ENCODE measurements around the gene ACSF3.

ACSF3 gene

DNA sequence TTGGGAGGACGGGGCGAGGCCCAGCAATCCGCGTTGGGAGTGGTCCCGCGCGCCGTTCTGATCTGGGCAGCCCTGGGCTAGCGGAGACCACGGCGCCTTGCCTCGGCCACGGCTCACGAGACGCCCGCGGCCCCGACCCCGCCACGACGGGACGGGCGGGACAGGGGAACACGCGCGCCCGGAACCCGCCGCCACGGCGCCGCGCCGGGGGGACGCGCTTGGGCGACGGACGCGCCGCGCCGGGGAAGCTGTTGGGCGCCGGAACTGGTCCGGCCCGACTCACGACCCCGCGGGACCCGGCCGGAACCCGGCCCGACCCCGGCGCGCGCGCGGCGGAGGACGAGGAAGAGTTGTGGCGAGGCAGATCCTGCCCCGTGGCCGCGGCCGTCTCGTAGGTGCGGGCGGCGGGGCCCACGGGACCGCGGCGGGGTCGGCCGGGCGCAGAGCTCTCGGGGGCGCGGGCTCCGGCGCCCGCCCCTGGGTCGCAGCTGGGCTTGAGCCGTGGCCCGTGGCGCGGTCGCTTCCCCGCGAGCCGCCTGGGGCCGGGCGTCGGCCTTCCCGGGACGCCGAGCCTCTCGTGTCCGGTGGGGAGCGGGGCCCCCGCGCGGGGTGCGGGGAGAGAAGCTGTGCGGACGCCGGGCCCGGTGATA, at the start of gene ACSF3:
TSS of gene ACSF3 (plus strand) at position 251 of the 650 bp plus-strand sequence. CDS start 6,830 bp downstream, outside the sequence.
- peak; percentile 47 to 58 (median 49) for DNase-seq (ENCODE audit: low read depth in 3 of 3)

DNA sequence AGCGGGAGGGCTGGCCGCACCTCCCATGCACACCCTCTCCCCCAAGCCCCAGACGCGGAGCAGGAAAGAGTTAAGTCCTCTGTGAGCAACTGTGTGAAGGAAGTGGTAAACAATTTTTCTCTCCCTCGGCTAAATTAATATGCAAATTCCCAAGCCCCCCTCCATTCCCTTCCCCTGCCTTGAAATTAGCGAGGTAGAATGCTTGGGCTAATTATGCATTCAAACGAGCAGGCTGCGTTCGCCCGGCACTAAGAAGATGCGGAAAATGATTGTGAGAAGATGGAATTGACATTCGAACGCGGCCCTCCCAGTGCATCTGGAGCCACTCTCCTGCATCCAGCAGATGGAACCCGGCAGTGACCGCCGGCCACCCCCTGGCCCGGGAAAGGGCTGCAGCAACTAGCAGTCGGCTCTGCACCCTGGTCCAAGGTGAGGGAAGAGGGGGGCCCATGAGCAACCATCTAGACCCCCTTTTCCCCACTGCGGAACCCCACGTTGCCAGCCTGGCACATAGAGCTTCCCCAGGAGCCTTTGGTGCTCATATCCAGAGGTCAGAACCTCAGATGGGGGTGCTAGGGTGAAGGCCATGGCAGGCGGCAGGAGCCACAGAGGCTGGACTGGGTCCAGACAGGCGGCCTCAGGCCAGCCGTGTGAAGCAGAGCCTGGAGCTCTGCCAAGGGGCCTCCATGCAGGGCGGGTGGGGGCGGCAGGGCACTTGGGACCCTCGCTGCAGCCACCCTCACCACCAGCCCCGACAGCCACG, 49.1 kb upstream of the ACSF3 start:
- DNase-seq (ENCODE audit: low read depth in 3 of 3): no peak

DNA sequence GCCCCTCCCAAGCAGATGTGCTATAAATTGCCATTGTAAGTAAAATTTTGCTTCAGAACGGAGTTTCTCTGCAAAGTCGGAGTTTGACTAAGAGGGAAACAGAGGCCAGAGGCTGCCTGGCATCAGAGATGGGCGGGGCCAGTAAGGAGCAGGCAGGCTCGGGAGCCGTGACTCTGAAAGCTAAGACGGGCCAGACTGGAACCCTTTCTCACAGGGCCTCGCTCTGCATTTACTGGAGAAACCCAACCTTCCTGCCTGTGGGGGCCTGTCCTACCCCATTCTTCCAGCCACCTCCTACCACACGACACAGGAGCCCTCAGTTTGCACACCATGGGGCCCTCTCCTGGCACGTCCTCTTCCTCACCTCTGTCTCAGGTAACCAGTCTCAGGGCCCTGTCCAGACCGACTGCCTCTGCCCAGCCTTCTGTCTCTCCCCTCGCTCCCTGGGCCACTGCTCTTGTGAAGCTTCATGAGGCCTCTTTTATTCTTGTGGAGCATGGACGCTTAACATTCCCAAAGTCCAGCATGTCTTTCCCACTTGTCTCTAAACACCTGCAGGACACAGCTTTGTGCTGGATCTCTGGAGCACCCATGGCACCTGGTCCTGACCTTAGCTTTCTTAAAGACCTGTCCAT, 48.4 kb upstream of the ACSF3 start:
- DNase-seq (ENCODE audit: low read depth in 3 of 3): no peak

DNA sequence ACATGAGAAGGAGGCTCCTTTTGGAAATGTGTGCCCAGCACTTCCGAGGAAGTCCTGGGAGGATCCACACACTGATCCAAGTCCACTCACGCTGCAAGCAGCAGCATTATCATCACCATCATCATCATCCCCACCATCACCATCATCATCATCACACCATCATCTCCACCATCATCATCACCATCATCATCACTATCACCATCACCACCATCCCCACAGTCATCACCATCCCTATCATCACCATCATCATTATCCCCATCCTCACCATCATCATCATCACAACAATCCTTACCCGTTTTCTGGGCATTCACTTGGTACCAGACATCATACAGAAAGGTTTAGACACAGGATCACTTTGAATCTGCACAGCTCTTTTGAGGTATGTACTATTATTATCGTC, 47.8 kb upstream of the ACSF3 start:
- no peak for DNase-seq (ENCODE audit: low read depth in 3 of 3)

DNA sequence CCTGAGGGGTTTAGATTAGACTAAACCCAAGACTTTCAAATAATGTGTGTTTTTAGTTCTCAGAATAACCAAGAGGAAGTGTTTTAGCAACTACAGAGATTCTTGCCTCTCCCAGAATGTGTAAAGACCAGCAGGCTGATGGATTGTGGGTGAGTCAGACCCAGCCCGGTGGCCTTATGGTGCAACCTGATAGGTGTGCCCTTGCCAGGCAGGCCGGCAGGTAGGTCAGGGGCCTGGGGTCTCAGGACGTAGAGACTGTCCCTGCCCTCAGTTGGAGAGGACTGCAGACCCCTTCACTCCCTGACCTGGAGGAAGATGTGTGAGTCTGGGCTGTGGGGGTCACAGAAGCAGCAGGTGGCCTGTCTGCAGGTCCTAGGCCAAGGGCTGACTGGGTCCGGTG, 47.2 kb upstream of the ACSF3 start:
- DNase-seq (ENCODE audit: low read depth in 3 of 3): no peak

DNA sequence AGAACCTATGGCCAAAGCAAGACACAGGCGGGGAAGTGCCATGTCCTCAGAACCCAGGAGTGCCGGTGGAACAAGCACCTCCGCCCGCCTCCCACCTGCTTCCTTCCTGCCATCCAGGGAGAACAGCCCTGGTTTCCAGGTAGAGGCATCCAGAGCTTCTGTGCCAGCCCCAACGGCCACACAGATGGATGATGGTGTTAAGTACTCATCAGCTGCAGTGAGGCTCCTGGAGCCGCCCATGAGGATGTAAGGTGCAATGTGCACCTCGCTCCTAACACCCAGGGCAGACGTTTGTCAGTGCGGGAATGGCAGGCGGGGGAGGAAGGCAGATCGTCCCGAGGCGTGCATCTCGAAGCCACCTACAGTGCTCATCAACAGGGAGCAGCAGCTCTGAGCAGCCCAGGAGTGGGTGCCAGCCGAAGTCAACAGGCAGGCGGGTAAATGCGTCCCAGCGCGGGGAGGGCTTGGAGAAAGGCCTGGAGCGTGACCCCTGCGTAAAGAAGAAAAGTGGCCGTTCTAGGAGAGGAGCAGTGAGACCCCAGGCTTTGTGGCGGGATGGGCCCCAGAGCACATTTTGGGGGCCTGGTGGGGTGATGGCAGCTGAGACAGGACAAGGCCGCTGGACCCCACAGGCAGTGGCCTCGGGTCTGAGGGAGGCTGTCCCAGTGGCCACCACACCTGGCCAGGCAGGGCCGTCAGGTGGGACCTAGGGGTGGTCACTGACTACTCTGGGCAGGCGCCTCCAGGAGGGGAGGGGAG, 46.1 kb upstream of the ACSF3 start:
- DNase-seq (ENCODE audit: low read depth in 3 of 3): no peak

DNA sequence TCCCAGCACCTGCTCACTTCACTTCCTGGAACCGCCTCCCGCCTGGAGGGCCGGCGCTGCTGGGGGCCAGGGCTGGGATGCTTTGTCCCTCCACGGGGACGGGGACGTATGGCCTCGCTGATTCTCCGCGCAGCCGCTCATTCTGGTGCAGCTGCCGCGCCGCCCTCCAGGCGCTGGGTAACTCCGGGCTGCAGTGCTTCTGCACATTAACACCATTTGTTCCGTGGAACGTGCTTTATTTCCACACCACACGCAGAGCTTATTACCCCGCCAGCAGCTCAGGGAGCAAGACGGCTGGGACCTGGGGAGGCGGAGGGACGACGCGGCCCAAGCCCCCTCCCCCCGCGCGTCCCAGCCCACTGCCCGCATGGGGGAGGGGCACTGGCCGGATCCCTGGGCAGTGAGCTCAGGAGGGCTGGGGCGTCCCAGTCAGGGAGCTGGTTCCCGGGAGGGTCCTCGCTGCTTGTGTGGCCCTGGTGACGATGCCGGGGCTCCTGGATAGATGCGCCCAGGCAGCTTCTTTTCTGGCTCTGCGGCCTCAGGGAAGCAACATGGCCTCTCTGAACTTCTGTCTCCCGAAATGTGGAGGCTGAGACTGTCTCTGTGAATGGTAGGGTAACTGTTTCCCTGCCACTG, 45.4 kb upstream of the ACSF3 start:
- no peak for DNase-seq (ENCODE audit: low read depth in 3 of 3)

DNA sequence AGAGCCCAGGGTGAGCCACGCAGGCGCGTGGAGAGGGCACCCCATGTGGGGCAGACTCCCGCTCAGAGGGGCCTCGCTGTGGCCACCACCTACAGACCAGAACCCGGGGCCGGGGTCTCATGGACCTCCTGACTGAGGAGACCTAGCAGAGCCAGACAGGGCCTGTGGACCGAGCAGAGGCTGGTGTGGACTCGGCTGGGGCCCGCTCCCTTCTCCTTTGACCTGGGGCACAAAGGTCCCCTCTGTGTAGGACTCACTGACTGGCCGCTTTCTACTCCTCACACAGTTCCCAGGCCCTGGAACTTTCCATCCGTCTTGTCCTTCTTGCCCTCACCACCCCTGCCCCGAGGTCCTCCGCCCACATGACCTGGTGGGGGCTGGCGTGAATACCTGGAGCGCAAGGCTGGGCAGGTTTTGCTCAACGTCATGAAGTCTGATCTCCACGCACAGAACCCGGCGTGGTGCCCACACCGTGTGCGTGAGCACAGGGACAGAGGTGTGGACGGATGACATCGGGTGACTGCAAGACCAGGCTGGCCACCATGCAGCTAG, 44.7 kb upstream of the ACSF3 start:
- DNase-seq (ENCODE audit: low read depth in 3 of 3): no peak

DNA sequence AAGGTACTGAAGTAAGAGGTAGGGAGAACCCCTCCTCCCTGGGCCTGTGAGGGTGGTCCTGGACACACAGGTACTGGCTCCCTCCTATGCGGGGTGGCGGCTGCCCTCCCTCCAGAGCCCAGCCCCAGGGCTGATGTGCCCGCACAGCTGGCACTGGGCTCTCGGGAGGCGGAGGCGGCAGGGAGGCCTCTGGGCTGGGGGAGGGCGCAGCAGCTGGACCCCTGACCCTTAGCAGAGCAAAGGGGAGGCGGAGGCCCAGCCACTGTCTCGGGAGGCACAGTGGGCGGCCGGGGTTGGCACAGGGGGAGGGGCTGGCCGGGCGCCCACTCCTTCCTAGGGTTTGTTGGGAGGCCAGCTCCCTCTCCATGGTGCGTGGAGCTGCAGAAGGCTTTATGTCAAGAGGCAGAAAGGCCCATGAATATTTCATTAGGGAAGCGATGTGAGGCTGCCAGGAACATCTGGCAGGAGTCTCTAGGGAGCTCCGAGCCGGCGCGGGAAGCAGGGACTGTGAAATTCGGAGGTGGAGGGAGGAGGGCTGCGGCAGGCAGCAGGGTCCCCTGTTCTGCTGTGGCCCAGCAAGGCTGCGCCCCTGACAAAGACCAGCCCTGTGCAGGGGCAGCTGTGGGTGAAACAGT, 44.1 kb upstream of the ACSF3 start:
- no peak for DNase-seq (ENCODE audit: low read depth in 3 of 3)

DNA sequence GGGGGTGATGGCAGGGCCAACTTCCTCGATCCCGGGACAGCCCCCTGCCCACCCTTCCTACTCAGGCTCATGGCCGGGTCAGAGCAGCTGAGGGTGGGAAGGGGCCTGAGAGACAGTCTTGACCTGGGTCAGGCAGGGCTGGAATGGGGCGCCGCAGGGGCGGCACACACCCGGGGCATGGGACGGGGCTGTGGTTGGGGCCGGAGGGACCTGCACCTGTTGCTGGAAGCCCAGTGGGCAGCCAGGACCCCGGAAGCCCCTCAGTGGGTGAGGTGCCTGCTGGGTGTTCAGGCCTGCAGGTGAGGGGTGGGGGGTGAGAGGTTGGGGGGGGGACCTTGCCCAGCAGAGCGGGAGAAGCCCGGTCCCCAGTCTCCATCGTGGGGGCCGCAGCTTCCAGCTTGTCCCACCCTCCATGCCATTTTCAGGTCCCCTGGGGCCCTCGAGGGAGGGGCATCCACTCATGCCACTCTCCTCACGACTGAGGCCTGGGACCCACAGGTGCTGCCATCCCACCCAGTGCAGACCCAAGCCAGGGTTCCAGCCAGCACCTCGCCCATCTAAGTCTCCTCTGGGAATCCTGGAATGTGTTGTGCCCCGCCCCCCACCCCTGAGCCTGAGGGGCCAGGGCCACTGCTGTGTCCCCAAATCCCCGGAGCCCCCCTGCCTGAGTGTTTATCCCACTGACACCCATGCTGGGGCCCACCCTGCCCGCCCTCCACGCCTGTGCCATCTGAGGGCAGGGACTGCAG, 43.4 kb upstream of the ACSF3 start:
- DNase-seq (ENCODE audit: low read depth in 3 of 3): no peak

DNA sequence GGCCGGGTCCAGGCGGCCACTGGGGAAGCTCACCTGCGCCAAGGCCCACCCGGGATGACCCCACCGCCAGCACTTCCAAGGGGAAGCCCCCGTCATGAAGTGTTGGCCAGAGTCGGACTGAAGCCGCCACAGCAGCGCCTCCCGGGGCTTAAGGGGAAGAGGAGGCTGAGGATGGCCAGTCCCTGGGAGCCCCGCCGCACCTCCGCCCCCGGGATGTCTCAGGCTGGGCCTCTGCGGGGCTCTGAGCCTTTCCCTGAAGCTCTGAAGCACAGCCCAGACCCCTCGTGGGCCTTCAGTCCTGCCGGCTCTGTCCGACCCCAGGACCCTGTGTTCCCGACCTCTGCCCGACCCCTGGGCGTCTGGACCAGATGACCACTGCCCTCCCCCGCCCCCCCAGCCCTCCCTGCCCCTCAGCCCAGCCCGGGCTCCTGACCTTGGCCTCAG, 42.8 kb upstream of the ACSF3 start:
- DNase-seq (ENCODE audit: low read depth in 3 of 3): no peak

DNA sequence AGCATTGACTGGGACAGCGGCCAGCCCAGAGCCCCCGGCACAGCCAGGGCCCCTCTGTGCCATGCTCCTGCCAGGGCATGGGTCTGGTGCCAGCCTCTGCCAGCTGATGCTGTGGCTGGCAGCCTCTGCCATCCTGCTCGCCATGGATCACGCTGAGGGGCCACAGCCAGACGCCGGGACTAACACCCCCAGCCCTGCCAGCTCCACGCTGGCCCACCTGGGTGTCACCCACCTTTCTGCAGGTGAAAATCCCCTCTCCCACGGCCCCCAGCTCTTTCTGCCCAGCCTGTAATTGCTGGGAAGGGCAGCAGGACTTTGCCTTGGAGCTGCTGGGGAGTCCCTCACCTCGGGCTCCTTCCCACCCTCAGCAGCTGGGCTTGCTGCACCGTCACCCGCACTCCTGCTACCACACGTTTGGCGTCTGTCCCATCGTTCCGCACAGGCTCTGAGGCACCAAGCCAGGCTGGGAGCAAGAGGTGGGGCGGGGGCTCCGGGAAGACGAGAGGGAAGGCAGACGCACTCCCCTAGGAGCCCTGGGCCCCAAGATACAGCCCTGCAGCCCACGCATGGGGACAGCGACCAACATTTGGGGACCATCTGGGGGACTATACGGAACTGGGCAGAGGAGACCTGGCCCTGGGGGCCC, 42.0 kb upstream of the ACSF3 start:
- no peak for DNase-seq (ENCODE audit: low read depth in 3 of 3)

DNA sequence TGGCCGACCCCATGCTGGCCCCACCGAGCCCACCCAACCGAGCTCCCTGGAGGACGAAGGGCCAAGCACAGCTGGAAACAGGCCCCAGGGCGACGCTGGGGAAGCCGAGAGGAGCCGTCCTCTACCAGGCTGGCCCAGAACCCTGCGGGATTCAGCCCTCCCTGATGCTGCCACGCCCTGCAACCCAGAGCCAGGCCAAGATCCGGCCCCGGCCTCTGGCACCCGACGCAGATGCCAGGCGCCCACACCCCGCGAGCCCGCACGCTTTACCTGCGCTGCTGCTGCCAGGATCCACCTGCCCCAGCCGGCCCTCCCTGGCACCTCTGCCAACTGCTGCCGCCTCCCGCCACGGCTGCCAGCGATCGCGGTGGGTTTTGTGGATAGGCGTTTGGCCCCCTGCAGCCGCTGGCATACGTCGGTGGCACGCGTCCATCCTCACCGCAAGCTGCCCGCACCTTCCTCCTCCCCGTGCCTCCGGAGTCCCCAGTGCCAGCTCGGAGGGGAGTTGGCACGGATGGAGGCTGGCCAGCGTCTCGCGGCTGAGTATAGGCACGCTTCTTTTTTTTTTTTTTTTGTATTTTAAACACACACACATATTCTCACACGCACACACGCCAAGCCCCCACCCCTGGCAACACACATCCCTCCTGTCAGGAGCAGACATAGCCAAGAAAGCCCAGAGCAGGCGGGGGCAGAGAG, 41.3 kb upstream of the ACSF3 start:
- no peak for DNase-seq (ENCODE audit: low read depth in 3 of 3)

DNA sequence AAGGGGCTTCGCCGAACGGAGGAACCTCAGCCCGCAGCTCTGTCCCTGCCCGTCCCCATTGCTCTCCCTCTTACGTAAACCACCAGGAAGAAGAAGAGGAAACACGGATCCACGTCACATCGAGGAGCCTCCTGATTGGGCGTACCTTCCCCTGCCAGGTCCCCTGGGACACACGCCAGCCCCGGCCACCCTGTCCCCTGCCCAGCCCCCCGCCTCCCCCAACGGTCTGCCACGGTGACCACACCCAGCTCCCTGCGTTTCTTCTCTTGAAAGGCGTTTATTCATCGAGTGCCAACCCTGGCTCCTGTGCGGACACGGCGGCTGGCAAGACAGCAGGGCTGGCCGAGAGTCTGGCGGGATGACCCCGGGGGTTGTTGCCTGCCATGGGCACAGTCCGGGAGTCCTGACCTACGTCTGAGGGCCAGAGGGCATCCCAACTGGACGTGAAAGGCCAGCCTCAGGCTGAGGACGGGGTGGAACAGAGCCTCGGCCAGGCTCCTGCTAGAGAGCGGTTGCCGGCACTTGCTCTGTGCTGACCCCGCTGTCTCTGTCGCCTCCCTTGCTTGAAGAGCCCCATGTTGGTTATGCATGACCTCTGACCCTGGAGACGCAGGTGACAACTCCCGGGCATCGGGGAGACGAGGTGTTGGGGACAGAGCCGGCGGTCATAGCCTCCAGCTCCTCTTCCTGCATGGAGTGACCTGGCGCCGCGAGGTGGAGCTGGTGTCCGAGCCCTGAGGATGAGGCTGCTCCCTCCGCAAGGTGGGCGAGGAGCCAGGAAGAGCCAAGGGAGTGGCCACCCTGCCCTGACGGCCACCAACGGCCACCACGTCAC, 40.5 kb upstream of the ACSF3 start:
- no peak for DNase-seq (ENCODE audit: low read depth in 3 of 3)

DNA sequence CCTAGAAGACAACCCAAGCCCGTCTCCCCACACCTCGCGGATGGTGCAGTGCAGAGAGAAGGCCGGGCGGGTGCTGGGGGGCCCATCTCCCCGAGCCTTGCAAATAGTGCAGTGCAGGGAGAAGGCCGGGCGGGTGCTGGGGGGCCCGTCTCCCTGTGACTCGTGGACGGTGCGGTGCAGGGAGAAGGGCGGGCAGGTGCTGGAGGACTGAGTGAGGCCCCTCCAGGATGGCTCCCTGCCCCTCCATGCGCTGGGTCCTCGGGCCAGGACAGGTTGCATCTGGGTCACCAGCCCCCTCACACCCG, 40.0 kb upstream of the ACSF3 start:
- no peak for DNase-seq (ENCODE audit: low read depth in 3 of 3)

DNA sequence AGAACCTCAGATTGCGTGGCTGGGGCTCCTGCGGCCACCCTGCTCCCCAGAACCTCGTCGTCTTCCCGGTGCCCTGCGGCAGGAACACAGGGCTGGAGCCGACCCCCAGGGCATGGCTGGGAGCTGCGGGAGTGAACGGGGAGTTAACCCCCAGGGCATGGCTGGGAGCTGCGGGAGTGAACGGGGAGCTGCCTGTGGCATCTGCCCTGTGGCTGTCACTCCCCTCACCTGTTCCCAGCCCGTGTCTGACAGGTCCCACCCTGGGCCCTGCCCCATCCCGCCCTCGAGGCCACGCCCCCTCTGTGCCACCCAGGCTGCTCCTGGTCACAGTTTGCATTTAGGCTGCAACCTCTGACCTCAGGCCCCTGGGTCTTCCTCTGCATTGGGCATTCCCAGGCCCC, 39.4 kb upstream of the ACSF3 start:
- DNase-seq (ENCODE audit: low read depth in 3 of 3): no peak

DNA sequence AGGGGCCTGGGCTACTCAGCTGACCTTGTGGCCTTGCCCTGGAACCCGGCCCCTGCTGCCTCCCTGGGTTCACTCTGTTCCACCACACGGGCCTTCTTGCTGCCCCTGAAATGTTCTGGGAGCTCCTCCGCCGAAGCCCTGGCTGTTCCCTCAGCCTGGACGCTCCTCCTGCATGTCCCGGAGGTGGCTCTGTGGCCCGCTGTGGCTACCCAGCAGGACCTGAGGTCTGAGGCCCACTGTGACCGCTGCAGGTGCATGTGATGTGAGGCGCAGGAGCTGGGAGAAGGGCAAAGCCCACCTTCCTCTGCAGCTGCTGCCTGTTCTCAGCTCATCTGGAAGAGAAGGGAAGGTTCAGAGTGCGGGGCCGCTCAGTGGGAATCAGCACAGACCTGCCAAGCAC, 38.9 kb upstream of the ACSF3 start:
- DNase-seq (ENCODE audit: low read depth in 3 of 3): no peak

DNA sequence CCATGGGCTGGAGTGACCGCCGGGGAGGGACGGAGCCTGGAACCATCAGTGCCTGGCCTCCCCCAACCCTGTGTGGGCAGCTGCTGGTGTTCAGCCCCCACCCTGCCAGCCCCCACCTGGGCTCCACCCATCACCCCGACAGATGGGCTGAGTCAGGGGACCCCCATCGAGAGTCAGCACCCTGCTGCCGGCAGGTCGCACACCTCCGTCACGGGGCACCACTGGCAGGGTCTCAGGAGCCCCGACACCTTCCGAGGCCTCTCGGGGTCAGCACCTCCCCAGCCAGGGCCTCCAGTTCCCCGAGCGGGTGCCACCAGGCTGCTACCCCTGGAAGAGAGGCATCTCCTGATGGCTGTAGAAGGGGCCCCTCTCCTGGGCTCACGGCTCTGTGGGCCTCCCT, 38.3 kb upstream of the ACSF3 start:
- DNase-seq (ENCODE audit: low read depth in 3 of 3): no peak
